GM18502 (cell line): ENCODE measurements around the gene MAL.
A peak's percentile ranks its signal among the peaks of the same experiment; 100 is the strongest.

Experiments
- ATAC-seq: cut with Tn5 transposase; IDR thresholded peaks from one replicate; pipeline ENCODE4 v1.9.1; 2021; ENCODE audit warnings: mild to moderate bottlenecking; ENCODE audit not compliant: unreplicated experiment, poor library complexity

Gene MAL

GRCh38 chr2:94995553-94996304 is 29.8 kb upstream of the MAL start:
- ATAC-seq: no peak

- ATAC-seq: no peak
Observed at GRCh38 chr2:94996305-94997100, 29.0 kb upstream of the MAL start.

DNA sequence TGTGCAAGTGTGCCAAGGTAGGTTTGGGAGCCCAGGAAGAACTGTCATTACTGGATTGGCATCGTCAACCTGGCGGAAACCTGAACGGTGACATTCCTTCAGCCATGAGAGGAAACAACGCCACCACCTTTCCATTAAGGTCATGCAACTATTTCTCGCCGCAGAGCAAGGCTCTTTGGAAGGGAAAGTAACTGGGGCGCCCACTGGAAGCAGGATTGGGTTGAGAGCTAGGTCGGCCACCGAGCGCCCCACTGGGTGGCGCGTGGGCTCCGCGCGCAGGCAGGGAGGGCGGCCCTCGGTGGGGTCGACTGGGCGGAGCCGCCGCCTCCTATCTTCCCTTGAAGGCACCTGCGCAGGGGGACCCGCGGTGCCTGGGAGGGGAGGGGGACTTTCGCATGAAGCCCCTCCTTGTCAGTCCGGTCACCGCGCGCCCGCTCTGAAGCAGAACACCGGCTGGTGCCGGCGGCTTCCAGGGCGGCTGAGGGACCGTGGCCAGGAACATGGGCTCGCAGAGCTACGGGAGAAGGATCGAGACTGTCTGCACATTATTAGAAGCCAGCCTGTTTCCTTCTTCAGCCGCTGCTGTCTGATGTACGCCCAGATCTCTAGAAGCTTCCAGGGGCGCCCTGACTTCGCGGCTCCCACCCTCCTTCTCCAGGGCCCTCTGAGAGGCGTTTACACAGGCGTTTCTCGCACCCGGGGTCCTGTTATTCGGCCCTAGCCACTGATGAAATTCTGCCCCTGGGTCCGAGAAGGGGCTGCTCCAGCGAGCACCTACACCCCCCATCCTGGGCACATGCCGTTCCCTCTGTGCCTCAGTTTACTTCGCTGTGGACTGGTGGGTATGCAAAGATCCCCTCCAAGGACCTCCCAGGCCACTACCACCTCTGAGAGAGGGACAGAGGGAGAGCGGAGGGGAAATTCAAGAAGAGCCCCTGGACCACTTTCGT is 27.3 kb upstream of the MAL start:
- ATAC-seq: no peak

- ATAC-seq: no peak
Observed at GRCh38 chr2:94999431-94999883, 26.1 kb upstream of the MAL start.

DNA sequence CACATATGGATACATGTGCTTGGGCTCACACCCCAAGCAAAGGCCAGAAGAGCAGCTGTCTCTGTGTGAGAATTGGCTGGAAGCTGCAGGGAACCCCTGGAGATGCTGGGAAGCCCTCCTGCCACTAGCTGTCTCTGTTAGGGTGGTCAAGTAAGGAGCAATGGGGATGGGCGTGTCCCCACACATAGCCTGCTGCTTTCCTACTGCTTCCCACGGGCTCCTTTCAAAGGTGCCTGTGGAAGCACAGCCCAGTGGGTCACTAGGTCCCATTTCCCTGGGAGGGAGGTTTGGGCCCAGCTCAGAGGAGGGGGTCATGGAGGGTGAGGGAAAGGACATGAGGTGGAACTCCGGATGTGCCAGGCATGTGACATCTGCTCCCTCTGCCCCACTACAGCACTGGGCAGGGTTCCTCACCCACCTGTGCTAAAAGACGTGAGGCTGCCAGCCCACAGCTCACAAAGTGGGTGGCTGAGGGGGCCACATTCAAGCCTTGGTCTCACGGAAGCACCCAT is 24.4 kb upstream of the MAL start:
- ATAC-seq: no peak

- ATAC-seq: no peak
Observed at GRCh38 chr2:95001701-95002100, 23.8 kb upstream of the MAL start.

DNA sequence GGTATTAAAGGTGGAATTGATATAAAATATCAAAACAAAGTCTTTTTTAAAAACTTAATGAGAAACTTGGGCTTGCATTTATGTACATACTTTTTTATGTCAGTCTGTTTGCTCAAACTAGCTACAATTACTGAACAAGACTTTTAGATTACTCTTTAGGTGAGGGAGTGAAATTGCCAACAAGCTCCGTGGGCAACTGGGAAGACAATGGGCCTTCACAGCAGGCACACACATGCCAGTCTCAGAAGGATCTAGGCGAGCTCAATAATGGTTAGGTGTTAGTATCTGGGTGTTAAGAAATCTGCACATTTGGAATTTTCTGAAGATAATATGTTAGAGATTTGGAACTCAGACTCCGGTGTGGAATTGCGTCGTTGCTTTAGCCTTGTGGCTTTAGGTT is 23.0 kb upstream of the MAL start:
- no peak for ATAC-seq

DNA sequence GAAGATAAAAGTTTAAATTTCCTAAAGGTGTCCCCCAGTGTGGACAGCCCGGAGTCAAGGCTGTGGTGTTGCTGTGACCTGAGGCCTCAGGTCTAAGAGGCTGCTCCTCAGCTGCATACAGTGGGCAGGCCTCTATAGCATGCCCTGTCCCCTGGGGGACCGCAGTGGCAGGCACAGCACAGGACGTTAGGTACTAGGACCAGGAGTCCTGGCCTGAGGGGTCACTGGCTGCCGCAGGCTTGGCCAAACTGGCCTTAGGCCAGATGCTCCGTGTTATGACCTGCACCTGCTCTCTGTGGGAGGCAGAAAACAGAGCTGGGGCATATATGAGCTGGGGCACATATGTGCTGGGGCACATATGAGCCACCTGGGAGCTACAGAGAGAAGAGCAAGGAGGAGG is 21.2 kb upstream of the MAL start:
- no peak for ATAC-seq

DNA sequence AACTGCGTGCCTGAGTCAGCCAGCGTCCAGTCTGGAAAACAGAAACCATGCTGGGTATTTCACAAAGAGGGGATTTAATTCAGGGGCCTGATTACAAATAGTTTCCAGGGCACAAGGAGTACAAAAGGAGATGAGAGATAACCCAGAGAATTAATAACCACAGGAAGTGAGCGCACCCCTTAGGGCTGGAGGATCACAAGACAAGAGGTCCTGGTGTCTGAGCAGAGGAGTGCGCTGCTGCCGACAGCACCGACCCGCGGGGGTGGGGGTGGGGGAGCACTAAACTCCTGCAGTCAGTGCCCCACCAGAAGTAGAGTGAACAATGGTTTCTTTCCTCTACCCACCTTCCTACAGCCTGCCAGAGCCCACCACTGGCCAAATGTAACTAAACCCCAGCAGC is 20.8 kb upstream of the MAL start:
- no peak for ATAC-seq

DNA sequence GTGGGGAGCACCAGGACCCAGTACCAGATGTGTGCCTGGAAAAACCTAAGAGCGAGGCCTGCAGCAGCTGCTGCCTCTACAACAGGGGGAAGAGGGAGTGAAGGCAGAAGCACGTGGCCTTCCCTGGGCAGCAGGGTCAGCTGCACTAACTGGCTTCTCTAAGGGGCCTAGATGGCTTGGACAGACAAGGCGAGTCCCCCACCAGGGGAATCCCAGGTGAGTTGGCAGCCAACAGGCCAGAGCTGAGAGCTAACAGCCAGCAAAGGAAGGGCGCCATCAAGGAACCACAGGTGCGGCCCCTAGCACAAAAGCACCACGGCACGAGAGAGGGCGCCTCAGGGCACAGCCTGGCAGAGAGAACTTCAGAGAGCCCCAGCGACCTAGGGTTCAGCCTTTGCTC is 19.8 kb upstream of the MAL start:
- ATAC-seq: no peak

- ATAC-seq: no peak
Observed at GRCh38 chr2:95006588-95006987, 18.9 kb upstream of the MAL start.

- ATAC-seq: no peak
Observed at GRCh38 chr2:95007031-95007609, 18.4 kb upstream of the MAL start.

DNA sequence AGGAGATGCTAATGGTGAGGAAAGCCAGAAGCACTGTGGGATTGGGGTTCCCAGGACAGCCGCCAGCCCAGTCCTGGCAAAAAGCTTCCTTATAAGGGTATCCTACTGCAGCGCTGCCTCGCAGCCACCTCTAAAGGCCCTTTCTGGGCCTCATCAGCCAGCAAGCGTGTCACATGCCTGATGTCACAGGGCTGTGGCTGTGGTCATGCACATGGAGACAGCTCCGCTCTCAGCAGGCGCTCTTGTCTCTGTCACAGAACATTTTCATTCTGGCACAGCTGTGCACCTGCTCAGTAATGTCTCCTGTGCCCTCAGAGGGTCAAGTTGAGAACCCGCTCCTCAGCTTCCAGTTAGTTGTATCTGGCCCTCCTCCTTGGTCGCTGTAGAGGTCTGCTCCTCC is 17.7 kb upstream of the MAL start:
- ATAC-seq: no peak

DNA sequence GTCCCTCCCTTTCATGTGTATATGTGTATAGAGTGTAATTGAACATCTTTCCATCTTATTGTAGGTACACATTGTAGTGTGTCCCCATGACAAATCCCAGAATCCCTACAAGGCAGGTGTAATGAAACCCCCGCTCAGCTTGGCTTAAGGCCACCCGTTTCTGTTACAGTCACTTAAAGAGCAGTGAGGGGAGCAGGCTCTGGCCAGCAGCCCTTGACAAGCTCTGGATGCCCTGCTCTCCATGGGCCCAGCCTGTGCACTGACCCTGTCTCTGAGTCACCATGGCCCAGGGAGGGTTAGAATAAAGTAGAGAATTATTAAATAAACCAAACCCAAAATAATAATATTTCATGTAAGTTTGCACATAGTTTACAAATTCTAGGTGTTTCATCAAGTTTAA is 17.2 kb upstream of the MAL start:
- ATAC-seq: no peak

GRCh38 chr2:95008996-95009395 is 16.5 kb upstream of the MAL start:
- no peak for ATAC-seq

DNA sequence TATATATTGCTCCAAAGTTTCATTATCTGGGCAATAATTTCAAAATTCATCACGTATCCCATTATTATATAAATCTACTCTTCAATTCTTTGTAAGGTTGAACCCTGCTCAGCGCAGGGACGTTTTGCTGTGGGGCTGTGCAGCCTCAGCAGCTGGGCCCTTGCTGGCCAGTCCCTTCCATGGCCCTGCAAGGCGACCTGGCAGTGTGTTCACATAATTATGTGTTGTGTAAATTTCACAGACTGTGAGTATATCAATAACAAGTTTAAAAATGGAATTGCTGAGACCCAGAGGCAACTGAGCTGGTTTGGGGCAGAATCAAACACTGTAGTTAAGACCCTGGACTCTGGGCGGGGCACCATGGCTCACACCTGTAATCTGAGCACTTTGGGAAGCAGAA is 16.1 kb upstream of the MAL start:
- no peak for ATAC-seq

DNA sequence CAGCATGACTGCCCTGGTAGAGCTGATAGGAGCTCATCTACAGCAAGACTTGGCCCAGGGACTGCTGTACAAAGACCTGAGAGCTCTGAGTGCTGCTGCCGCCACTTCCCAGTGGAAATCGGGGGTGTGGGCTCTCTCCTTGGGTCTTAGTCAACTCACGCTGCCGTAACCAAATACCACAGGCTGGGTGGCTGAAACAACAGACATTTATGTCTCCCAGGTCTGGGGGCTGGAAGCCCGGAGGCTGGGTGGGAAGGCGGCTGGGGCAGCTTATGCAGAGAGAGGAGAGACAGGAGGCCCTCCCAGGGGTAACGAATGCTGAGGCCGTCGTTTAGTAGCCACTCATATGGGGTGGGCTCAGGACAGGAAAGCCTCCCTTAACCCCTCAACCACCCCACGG is 15.4 kb upstream of the MAL start:
- ATAC-seq: no peak

DNA sequence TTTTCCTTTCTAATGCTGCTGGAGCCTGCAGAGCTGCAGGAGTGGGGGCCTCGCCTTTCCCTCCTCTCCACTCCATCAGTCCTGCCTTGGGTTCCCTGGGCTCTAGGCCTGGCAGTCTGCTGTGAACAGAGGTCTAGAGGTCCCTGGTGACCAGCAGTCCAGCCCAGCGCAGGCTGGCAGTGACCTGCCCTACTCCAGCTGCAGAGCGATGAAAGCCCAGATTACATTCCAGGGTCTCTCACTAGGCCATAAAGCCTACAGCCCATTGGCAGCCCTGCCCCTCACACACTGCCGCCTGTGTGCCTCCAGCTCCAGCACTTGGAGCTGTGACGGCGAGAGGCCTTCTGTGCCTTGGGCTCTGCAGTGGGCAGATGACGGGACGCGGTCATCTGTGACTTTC is 14.8 kb upstream of the MAL start:
- no peak for ATAC-seq

DNA sequence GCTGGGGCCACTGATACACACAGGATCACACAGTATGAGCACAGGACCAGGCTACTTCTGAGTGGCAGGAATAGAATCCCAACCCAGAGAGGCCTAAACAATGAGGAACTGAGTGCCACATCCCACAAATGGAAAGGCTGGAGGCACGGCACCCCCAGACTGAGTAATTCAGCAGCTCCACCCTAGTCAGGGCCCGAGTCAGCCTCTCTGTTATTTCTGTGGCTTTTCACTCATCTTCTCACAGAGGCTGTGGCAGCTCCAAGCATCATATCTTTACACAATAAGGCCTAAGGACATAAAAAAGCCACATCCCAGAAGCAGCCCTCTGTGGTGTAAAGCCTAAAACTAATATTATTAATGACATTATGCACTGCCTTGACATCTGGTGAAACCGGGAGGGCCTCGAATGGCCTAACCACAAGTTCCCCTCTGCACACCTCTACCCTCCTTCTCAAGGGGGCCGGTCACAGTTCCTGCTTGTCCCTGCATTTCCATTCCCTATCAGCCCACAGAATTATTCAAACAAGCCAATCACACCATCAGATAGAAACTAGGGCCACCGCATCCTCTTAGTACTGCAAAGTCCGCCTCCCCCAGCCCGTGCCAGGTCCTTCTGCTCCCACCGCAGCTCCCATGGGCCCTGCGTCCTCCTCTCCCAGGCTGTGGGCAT is 12.5 kb upstream of the MAL start:
- ATAC-seq: peak; percentile 89

- ATAC-seq: no peak
Observed at GRCh38 chr2:95013726-95014125, 11.8 kb upstream of the MAL start.
